ENCODE measurements around the gene SEPTIN6. TPM values are rescaled to one million over a fixed set of nuclear protein-coding genes. Genes with fewer than 3 reads are reported as not detected.

SEPTIN6 gene
- total and polyA plus RNA-seq, 2 donors (not counting 1 experiment from before 2014, with no cell fraction given): 227 to 310 TPM

GRCh38 chrX:119661486-119661885 lies 31.5 kb downstream of the SEPTIN6 start:
- Histone ChIP-seq H3K9ac (ENCODE audit: low read length) (no peak overlapping the region), H3K27me3 (replicated peaks in 1 of 4; ENCODE audit: control extremely low read depth in 1 of 4, control insufficient read depth in 3 of 4, insufficient read depth in 4 of 4, low read length in 3 of 4) (no peaks in the 10 kb centered on the region), H3K4me1 (ENCODE audit: control insufficient read depth in 2 of 2, insufficient read depth in 2 of 2, low read length in 2 of 2) (peaks cover 24 to 26% of the 10 kb centered on the region in 2 donors), H3K36me3 (replicated peaks in 1 of 2; ENCODE audit: control extremely low read depth in 1 of 2, control insufficient read depth in 1 of 2, extremely low read depth in 1 of 2, insufficient read depth in 2 of 2, low read length in 1 of 2) (peaks cover 0 to 42% of the 10 kb centered on the region in 2 experiments), H3K4me3 (ENCODE audit: control extremely low read depth in 1 of 5, extremely low read depth in 1 of 5, insufficient read depth in 1 of 5, low read depth in 2 of 5, low read length in 4 of 5) (no peak overlapping the region), H3K79me2 (ENCODE audit: control insufficient read depth, insufficient read depth, low read length) (peaks cover 62% of the 10 kb centered on the region), H4K20me1 (ENCODE audit: control insufficient read depth, insufficient read depth, low read length, poor library complexity, severe bottlenecking) (no peaks in the 10 kb centered on the region), H3K4me2 (replicated peaks; ENCODE audit: low read depth, low read length, poor library complexity, severe bottlenecking) (no peak overlapping the region), H2AFZ (ENCODE audit: insufficient read depth, low read depth, low read length, poor library complexity, severe bottlenecking) (no peak overlapping the region), H3K9me3 (ENCODE audit: control extremely low read depth in 1 of 3, control insufficient read depth in 2 of 3, insufficient read depth in 1 of 3, low read length in 2 of 3) (no peaks in the 10 kb centered on the region), H3K27ac (ENCODE audit: low read length in 2 of 2) (no peak overlapping the region)
- peaks cover 33% of the 10 kb centered on the region for H3K4me1 Mint-ChIP-seq
- POLR2A ChIA-PET: interaction anchor here (0.7 kb wide), 1 partner anchor 93 kb away, joined by 9 read pairs; no protein-coding TSS in a partner anchor
- CTCF ChIA-PET: interaction anchor here (0.6 to 3.0 kb wide), 6 partner anchors 15 to 226 kb away, joined by 3 to 10 read pairs (median 4); partner anchors contain the start of gene SEPTIN6
- intact Hi-C loops (cut with micrococcal nuclease): no loop called here
- no peaks in the 10 kb centered on the region for H3K27me3 Mint-ChIP-seq
- no peak for TF ChIP-seq EZH2 (IDR thresholded peaks at IDR 0.05; ENCODE audit: borderline replicate concordance, insufficient read depth, low read depth, low read length, poor library complexity, severe bottlenecking)
- TF ChIP-seq CTCF (IDR thresholded peaks at IDR 0.05): no peak
- peak overlapping the region; percentile 61 for H3K27ac Mint-ChIP-seq
- no peak overlapping the region for H3K4me3 Mint-ChIP-seq
- ATAC-seq (ENCODE audit: low read depth) (no peak), DNase-seq (no peak)
- no peaks in the 10 kb centered on the region for H3K9me3 Mint-ChIP-seq (ENCODE audit: insufficient read depth)
- WGBS (ENCODE audit: insufficient coverage): no CpG with 5 or more reads among the region's 4 CpGs

- TF ChIP-seq EZH2 (IDR thresholded peaks at IDR 0.05; ENCODE audit: borderline replicate concordance, insufficient read depth, low read depth, low read length, poor library complexity, severe bottlenecking) (no peak), CTCF (IDR thresholded peaks at IDR 0.05) (no peak)
- Histone ChIP-seq H2AFZ (ENCODE audit: insufficient read depth, low read depth, low read length, poor library complexity, severe bottlenecking) (no peak overlapping the region), H3K9ac (ENCODE audit: low read length) (no peak overlapping the region), H3K9me3 (ENCODE audit: control extremely low read depth in 1 of 3, control insufficient read depth in 2 of 3, insufficient read depth in 1 of 3, low read length in 2 of 3) (no peaks in the 10 kb centered on the region), H3K36me3 (replicated peaks in 1 of 2; ENCODE audit: control extremely low read depth in 1 of 2, control insufficient read depth in 1 of 2, extremely low read depth in 1 of 2, insufficient read depth in 2 of 2, low read length in 1 of 2) (peaks cover 0 to 48% of the 10 kb centered on the region in 2 experiments), H3K79me2 (ENCODE audit: control insufficient read depth, insufficient read depth, low read length) (peaks cover 62% of the 10 kb centered on the region), H3K4me3 (ENCODE audit: control extremely low read depth in 1 of 5, extremely low read depth in 1 of 5, insufficient read depth in 1 of 5, low read depth in 2 of 5, low read length in 4 of 5) (no peak overlapping the region), H3K27ac (ENCODE audit: low read length in 2 of 2) (no peak overlapping the region), H3K4me2 (replicated peaks; ENCODE audit: low read depth, low read length, poor library complexity, severe bottlenecking) (no peak overlapping the region), H3K27me3 (replicated peaks in 1 of 4; ENCODE audit: control extremely low read depth in 1 of 4, control insufficient read depth in 3 of 4, insufficient read depth in 4 of 4, low read length in 3 of 4) (no peaks in the 10 kb centered on the region), H3K4me1 (ENCODE audit: control insufficient read depth in 2 of 2, insufficient read depth in 2 of 2, low read length in 2 of 2) (peaks cover 6 to 9% of the 10 kb centered on the region in 2 donors), H4K20me1 (ENCODE audit: control insufficient read depth, insufficient read depth, low read length, poor library complexity, severe bottlenecking) (no peaks in the 10 kb centered on the region)
- intact Hi-C loops (cut with micrococcal nuclease): no loop called here
- H3K9me3 Mint-ChIP-seq (ENCODE audit: insufficient read depth): no peaks in the 10 kb centered on the region
- no peak for DNase-seq
- H3K27ac Mint-ChIP-seq: peak overlapping the region; percentile 75
- CTCF ChIA-PET: no interaction called here
- H3K4me3 Mint-ChIP-seq: no peak overlapping the region
- H3K4me1 Mint-ChIP-seq: peaks cover 26% of the 10 kb centered on the region
- ATAC-seq (ENCODE audit: low read depth): no peak
- no peaks in the 10 kb centered on the region for H3K27me3 Mint-ChIP-seq
- POLR2A ChIA-PET: no interaction called here
Observed at GRCh38 chrX:119659522-119659921, 33.4 kb downstream of the SEPTIN6 start.
